DMS153 treated with DMSO at 0.1 percent for 48 hours (cell line): ENCODE measurements around the gene EIF3L.

ENCODE experiments used
- DNase-seq: peaks from one replicate; lab custom pipeline; 2025; ENCODE audit not compliant: unreplicated experiment; lab: John Stamatoyannopoulos, UW

EIF3L gene

DNA sequence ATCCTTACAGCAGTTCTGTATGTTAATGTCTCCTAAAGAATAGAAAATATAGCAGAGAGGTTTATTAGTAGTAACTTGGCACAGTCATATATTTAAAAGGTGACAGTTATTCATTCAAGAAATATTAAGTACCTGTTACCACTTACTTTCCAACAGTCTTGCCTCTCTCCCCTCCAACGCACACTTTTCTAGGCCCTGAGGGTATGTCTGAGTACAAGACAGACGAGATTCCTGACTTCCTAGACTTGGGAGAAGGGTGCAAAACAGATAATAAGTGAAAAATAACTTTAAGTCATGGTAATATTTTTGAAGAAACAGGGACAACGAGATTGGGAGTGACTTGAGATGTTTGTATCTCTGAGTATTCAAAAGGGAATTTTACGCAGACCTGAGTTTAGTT, 1.6 kb downstream of the EIF3L start:
- no peak for DNase-seq

- DNase-seq = no peak
Measured at GRCh38 chr22:37852418-37852817, 3.2 kb downstream of the EIF3L start.

DNA sequence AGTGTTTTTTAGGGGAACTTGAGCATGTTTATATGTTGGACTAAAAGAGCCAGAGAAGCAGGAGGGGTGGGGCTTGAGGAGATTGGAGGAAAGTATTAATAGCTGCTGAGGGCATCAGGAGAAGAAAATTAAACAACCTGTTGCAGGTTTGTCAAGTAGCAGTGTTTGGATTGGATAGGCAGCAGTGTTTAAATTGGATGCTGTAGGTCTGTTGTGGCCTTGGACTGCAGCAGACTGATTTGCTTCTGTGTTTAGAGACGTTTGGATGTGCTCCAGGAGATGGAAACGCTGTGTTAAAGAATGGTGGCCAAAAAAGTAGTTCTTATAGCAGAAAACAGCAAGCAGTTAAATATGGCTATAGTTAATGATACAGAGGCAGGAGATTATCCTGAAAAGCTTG, 5.7 kb downstream of the EIF3L start:
- DNase-seq = no peak

DNA sequence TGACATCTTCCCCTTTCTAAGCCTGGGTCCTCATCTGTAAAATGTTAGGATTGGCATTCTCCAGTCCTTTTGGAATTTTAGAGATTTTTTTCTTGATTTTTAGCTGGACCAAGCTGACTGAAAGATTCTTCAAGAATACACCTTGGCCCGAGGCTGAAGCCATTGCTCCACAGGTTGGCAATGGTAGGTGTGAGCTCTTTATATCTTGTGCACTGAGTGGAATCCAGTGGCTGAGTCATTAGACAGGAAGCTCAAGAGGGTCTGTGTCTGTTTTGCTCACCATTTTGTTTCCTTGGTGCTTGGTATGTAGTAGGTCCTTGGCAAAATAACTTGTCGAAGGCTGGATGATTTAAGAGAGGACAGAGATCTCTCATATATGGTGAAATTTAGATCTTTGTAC, 6.2 kb downstream of the EIF3L start:
- no peak for DNase-seq

- DNase-seq = no peak
Measured at GRCh38 chr22:37860796-37861421, 11.7 kb downstream of the EIF3L start.

GRCh38 chr22:37862570-37863325, 13.5 kb downstream of the EIF3L start:
- no peak for DNase-seq

- no peak for DNase-seq
Measured at GRCh38 chr22:37865510-37865909, 16.3 kb downstream of the EIF3L start.

GRCh38 chr22:37870273-37870672, 21.1 kb downstream of the EIF3L start:
- no peak for DNase-seq

GRCh38 chr22:37880668-37881440, 31.6 kb downstream of the EIF3L start:
- no peak for DNase-seq

GRCh38 chr22:37884420-37884819, 35.2 kb downstream of the EIF3L start:
- DNase-seq = no peak

GRCh38 chr22:37887584-37888378, 38.6 kb downstream of the EIF3L start:
- no peak for DNase-seq

DNA sequence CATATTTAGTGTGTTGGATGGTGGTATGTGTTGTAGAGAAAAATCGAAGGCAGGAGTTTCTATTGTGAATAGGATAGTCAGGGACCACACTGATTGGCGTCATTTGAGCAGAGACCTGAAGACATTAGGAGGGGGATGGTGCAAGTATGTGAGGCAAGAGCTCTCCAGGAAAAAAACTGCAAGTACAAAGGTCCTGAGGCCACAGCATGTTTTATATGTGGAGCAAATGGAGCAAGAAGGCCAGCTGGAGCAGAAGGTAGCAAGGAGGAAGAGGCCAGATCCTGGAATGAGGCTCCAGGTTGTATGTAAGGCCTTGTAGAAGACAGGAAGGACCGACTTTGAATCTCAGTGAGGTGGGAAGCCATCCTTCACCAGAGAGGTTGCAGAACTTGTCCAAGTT, 42.7 kb downstream of the EIF3L start:
- DNase-seq = no peak

GRCh38 chr22:37892566-37893335, 43.5 kb downstream of the EIF3L start:
- DNase-seq = no peak

GRCh38 chr22:37893583-37893983, 44.4 kb downstream of the EIF3L start:
- no peak for DNase-seq

DNA sequence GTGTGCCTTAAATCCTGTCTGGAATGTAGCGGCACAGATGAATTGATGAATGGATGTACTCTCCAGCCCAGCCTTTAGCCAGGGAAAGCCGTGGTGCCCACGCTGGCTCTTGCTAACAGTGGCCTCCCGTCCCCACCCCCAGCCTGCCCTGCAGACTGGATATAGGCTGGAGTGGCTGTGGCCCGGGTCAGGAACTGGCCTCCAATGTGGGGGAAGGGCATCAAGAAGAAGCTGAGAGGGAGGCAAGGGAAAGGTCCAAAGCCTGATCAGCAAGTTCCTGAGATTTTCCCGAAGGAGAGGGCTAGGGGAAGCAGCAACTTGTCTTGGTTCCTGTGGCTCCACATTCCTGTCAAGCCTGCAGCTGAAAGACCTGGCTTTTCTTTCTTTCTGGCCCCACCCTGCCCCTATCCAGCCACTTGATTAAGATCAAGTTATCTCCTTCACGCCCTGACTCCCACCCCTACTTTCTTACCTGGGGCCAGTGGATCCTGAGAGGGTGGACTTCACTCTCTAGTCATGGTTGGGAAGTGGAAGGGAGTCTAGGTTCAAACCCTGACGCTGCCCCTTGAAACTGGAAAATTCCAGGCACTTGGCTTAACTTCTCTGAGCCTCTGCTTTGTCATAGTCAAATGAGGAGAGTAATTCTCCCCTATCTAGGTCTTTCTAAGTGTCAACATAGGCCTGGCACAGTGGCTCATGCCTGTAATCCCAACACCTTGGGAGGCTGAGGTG, 45.9 kb downstream of the EIF3L start:
- DNase-seq = no peak

- DNase-seq = peak; percentile 59
Measured at GRCh38 chr22:37896181-37896592, 47.0 kb downstream of the EIF3L start.

DNA sequence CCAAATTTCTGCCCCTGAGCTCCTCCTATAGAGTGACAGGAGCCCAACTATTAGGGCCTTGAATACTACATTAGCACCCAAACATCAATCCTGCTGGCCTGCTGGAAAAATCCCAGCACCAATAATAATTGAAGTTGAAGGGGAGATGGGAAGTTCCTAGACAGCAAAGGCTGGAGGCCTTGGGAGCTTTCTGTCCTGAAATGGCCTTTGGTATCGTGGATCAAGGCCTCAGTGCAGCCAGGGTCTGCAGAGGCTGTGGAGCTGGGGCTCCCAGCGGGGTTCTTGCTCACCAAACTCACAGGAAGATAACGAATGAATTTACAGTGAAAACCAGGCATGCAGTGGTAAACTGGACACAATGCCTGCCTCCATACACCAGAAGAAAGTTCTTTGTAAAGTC, 47.7 kb downstream of the EIF3L start:
- no peak for DNase-seq

DNA sequence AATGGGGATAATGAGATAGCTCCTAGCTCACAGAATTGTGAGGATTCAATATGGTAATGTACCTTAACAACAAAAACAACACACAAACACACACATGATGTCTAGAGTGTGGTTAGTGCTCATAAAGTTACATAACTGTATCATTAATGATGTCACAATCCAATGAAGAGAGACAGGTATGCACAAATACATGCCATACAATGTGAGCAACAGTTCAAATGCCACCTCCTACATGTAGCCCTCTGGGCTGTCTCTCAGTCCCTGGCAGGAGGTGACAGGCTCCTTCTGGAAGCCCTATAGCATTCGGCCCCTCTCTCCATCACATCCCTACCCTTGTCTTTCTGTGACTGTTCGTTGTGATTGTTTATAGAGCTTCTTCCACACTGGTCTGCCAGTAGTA, 48.6 kb downstream of the EIF3L start:
- DNase-seq = no peak

DNA sequence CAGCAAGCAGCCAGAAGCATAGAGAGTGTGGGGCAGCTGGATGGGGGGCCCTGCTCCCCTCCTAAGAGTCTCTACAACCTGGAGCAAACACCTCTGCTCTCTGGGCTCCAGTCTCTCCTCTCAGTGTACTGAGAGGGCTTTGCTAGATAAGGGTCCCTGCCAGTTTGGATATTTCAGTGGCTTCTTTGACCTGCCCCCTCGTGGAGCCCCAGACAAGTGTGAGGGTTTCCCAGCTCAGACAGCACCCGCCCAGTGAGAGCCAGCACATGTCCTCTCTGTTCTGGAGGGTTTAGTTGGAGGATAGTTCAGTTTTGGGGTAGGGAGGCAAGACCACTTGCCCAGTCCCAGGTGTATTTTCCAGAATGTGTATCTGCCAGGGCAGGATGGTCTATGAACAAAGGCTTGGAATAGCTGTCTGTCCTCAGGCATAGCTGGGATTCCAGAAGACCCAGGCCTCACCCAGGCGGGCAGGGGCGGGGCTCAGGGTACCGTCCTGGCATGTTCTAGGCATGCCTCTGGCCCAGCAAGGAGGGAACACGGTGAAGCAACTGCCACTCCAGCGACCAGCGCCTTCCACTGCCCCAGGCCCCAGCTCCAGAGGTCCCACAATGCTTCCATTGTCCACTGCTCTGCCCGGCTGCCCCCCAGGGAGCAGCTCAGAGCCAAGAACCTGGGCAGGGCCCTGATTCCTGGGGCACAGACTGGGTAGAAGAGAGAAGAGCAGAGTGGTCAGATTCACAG, 49.4 kb downstream of the EIF3L start:
- DNase-seq = no peak
